PC-3 (cell line): ENCODE data around the gene RPS6KA2. TPM values are rescaled to one million over a fixed set of nuclear protein-coding genes. Genes with fewer than 3 reads are reported as not detected.

Experiments
- ATAC-seq: fragments of 200-7000 bp; cut with Tn5 transposase; 2 replicates; pipeline ENCODE4 v1.9.1; 2020; ENCODE audit warnings: mild to moderate bottlenecking, moderate library complexity
- BruUV-seq: library from RNA; stranded (reverse); fragments of 400-500 nt; replicated peaks from 2 replicates; lab custom pipeline; 2021; lab: Mats Ljungman, UMichigan
- CTCF ChIA-PET: fragments of 300-600 bp; sonication (Branson Sonifier 250); formaldehyde crosslinking; loops from one replicate; lab custom pipeline; 2022; ENCODE audit warnings: antibody characterized with exemption; lab: Charles Lee
- POLR2A ChIA-PET: fragments of 300-600 bp; sonication (Branson Sonifier 250); formaldehyde crosslinking; loops from one replicate; lab custom pipeline; 2022; ENCODE audit warnings: antibody characterized with exemption; ENCODE audit not compliant: unreplicated experiment; lab: Charles Lee
- DNase-seq: peaks from one replicate; pipeline ENCODE4 v3.0.0-alpha.2; 2015
- H2AFZ ChIP-seq: fragments of 300-600 bp; sonication (generic); 2 replicates; pipeline ENCODE4 v1.6.0; 2016; ENCODE audit warnings: antibody characterized with exemption, low read length
- H3F3A ChIP-seq: fragments of 300-600 bp; sonication (generic); one replicate; pipeline ENCODE4 v1.6.0; 2017; ENCODE audit warnings: antibody characterized with exemption, low read length, control low read depth, mild to moderate bottlenecking; ENCODE audit not compliant: unreplicated experiment
- H3K27ac ChIP-seq: fragments of 300-600 bp; sonication (generic); 2 replicates; pipeline ENCODE4 v1.5.1; 2016; ENCODE audit warnings: mild to moderate bottlenecking, low read length
- H3K27me3 ChIP-seq: fragments of 300-600 bp; sonication (generic); 2 replicates; pipeline ENCODE4 v1.6.1; 2016; ENCODE audit warnings: low read length, mixed read lengths
- H3K36me3 ChIP-seq: fragments of 300-600 bp; sonication (generic); 2 replicates; pipeline ENCODE4 v1.6.1; 2016; ENCODE audit warnings: low read depth, mixed run types, low read length, mixed read lengths
- H3K4me1 ChIP-seq: fragments of 300-600 bp; sonication (generic); 2 replicates; pipeline ENCODE4 v1.5.1; 2016; ENCODE audit warnings: low read length; ENCODE audit not compliant: insufficient read depth
- H3K4me2 ChIP-seq: fragments of 300-600 bp; sonication (generic); 2 replicates; pipeline ENCODE4 v1.6.0; 2016; ENCODE audit warnings: low read length
- H3K4me3 ChIP-seq: fragments of 300-600 bp; sonication (generic); 2 replicates; pipeline ENCODE4 v1.5.1; 2016; ENCODE audit warnings: mild to moderate bottlenecking, low read length, mixed read lengths
- H3K79me2 ChIP-seq: fragments of 300-600 bp; sonication (generic); 2 replicates; pipeline ENCODE4 v1.6.1; 2017; ENCODE audit warnings: low read length, mixed read lengths
- H3K9ac ChIP-seq: fragments of 300-600 bp; sonication (generic); 2 replicates; pipeline ENCODE4 v1.6.0; 2016; ENCODE audit warnings: mild to moderate bottlenecking, low read length
- H3K9me2 ChIP-seq: fragments of 300-600 bp; sonication (generic); replicated peaks from 2 replicates; pipeline ENCODE4 v1.6.1; 2016; ENCODE audit warnings: mixed run types, low read length, mixed read lengths
- H3K9me3 ChIP-seq: fragments of 300-600 bp; sonication (generic); 2 replicates; pipeline ENCODE4 v1.6.1; 2016; ENCODE audit warnings: low read length, mixed read lengths
- H4K20me1 ChIP-seq: fragments of 300-600 bp; sonication (generic); 2 replicates; pipeline ENCODE4 v1.6.1; 2016; ENCODE audit warnings: low read length, mixed read lengths
- CTCF ChIP-seq: fragments of 300-600 bp; sonication (generic); conservative IDR thresholded peaks from 2 replicates; pipeline ENCODE4 v1.5.1; 2017; ENCODE audit warnings: antibody characterized with exemption, low read depth, mild to moderate bottlenecking, low read length
- EZH2 ChIP-seq: fragments of 300-600 bp; sonication (generic); IDR thresholded peaks from one replicate; pipeline ENCODE4 v1.6.1; 2017; ENCODE audit warnings: antibody characterized with exemption, mild to moderate bottlenecking, low read length; ENCODE audit not compliant: unreplicated experiment
- EZH2phosphoT487 ChIP-seq: fragments of 300-600 bp; sonication (generic); IDR thresholded peaks from 2 replicates; pipeline ENCODE4 v1.6.1; 2018; ENCODE audit warnings: mild to moderate bottlenecking, antibody characterized with exemption, low read length, borderline replicate concordance
- intact Hi-C: fragments of 100-400 bp; cut with micrococcal nuclease; formaldehyde crosslinking; loops from 2 replicates; pipeline ENCODE4 v1.9.0; 2023
- total RNA-seq: library from RNA; depleted of rRNA; stranded (reverse); fragments of >200 nt; gene quantifications from 2 replicates; pipeline ENCODE4 v1.2.3, GENCODE V29; 2014

The RPS6KA2 gene
- total RNA-seq, 1 experiment from 2014 or later: 5.1 TPM

- Histone ChIP-seq H3F3A (no peaks in the 10 kb centered on the region), H3K9ac (no peak overlapping the region), H3K9me2 (no peaks in the 10 kb centered on the region), H3K9me3 (no peaks in the 10 kb centered on the region), H3K4me3 (no peak overlapping the region), H3K4me2 (no peak overlapping the region), H3K4me1 (no peaks in the 10 kb centered on the region), H3K27me3 (no peaks in the 10 kb centered on the region), H2AFZ (no peak overlapping the region), H4K20me1 (no peaks in the 10 kb centered on the region), H3K36me3 (no peaks in the 10 kb centered on the region), H3K79me2 (no peaks in the 10 kb centered on the region), H3K27ac (no peak overlapping the region)
- intact Hi-C loops: no loop called here
- ATAC-seq (no peak), DNase-seq (no peak)
- no TSS peak for BruUV-seq
- TF ChIP-seq CTCF (no peak), EZH2 (no peak), EZH2phosphoT487 (no peak)
- CTCF ChIA-PET: no interaction called here
- POLR2A ChIA-PET: no interaction called here
Observed at GRCh38 chr6:166473886-166474571, 153.0 kb downstream of the RPS6KA2 start.

GRCh38 chr6:166472636-166473035, 154.4 kb downstream of the RPS6KA2 start:
- H3K4me2 ChIP-seq: no peak overlapping the region
- no peaks in the 10 kb centered on the region for H3F3A ChIP-seq
- no peak for DNase-seq
- H3K9ac ChIP-seq: no peak overlapping the region
- no peak overlapping the region for H3K27ac ChIP-seq
- ATAC-seq: no peak
- no peak for TF ChIP-seq CTCF
- no peak for TF ChIP-seq EZH2phosphoT487
- no peak for TF ChIP-seq EZH2
- no peaks in the 10 kb centered on the region for H3K9me3 ChIP-seq
- no peaks in the 10 kb centered on the region for H3K4me1 ChIP-seq
- ChIA-PET POLR2A (no interaction called here), CTCF (no interaction called here)
- no peaks in the 10 kb centered on the region for H3K27me3 ChIP-seq
- no peaks in the 10 kb centered on the region for H3K9me2 ChIP-seq
- BruUV-seq: no TSS peak
- no peaks in the 10 kb centered on the region for H3K36me3 ChIP-seq
- H3K79me2 ChIP-seq: no peaks in the 10 kb centered on the region
- no peak overlapping the region for H3K4me3 ChIP-seq
- no peaks in the 10 kb centered on the region for H4K20me1 ChIP-seq
- intact Hi-C loops: no loop called here
- no peak overlapping the region for H2AFZ ChIP-seq

- Histone ChIP-seq H3K79me2 (no peaks in the 10 kb centered on the region), H3K36me3 (no peaks in the 10 kb centered on the region), H3K27ac (no peak overlapping the region), H4K20me1 (no peaks in the 10 kb centered on the region), H3F3A (no peaks in the 10 kb centered on the region), H3K9ac (no peak overlapping the region), H3K4me2 (no peak overlapping the region), H3K9me3 (no peaks in the 10 kb centered on the region), H2AFZ (no peak overlapping the region), H3K4me3 (no peak overlapping the region), H3K27me3 (no peaks in the 10 kb centered on the region), H3K9me2 (no peaks in the 10 kb centered on the region), H3K4me1 (no peaks in the 10 kb centered on the region)
- POLR2A ChIA-PET: no interaction called here
- BruUV-seq: no TSS peak
- ATAC-seq (no peak), DNase-seq (no peak)
- CTCF ChIA-PET: no interaction called here
- intact Hi-C loops: no loop called here
- no peak for TF ChIP-seq EZH2
- TF ChIP-seq CTCF: no peak
- no peak for TF ChIP-seq EZH2phosphoT487
Observed at GRCh38 chr6:166471797-166472260, 155.2 kb downstream of the RPS6KA2 start.
